Measurements from ENCODE around the gene CACNA1H.

GRCh38 chr16:1107731-1108130 lies 45.2 kb upstream of the CACNA1H start:
- no peak for TF ChIP-seq CTCF (IDR thresholded peaks at IDR 0.05)
- no peak for TF ChIP-seq POLR2A (IDR thresholded peaks at IDR 0.05)
